Gastrocnemius medialis (tissue), 4 donors: ENCODE data around the gene CACNA2D1. TPM values are rescaled to one million over a fixed set of nuclear protein-coding genes. Genes with fewer than 3 reads are reported as not detected.
"Not testable (repeated sequence)": the region's sequence is repeated elsewhere in the genome, so short reads cannot be mapped to it uniquely, and the experiment has no call there.

Experiments
- ATAC-seq, 2 donors: fragments of 150-250 bp; one replicate each; pipeline ENCODE4 v1.9.1; 2016
- DNase-seq, 2 donors: peaks; one replicate each; pipeline ENCODE4 v3.0.0-alpha.2; 2019
- H3K27ac ChIP-seq, 4 donors: fragments of 200-600 bp; sonication (generic); 1 replicate in 1 of 4; 2 replicates in 3 of 4; pipeline ENCODE4 v1.5.1; 2016 to 2018; ENCODE audit warnings: mild to moderate bottlenecking in 2 of 4, moderate library complexity in 1 of 4
- H3K27me3 ChIP-seq, 3 donors: fragments of 200-600 bp; sonication (generic) in 2 of 3; 1 replicate in 1 of 3; 2 replicates in 2 of 3; pipeline versions ENCODE4 v1.5.1 to v1.6.0; 2016 to 2019; ENCODE audit warnings: mild to moderate bottlenecking in 1 of 3, moderate library complexity in 1 of 3
- H3K36me3 ChIP-seq, 2 donors: fragments of 200-600 bp; sonication (generic) in 1 of 2; one replicate each; pipeline ENCODE4 v1.5.1; 2017 to 2018
- H3K4me1 ChIP-seq, 2 donors: fragments of 200-600 bp; sonication (generic) in 1 of 2; one replicate each; pipeline ENCODE4 v1.5.1; 2016 to 2017; ENCODE audit warnings: mild to moderate bottlenecking in 2 of 2
- H3K4me3 ChIP-seq, 4 donors: fragments of 200-600 bp; sonication (generic) in 3 of 4; 1 replicate in 1 of 4; 2 replicates in 3 of 4; pipeline ENCODE4 v1.5.1; 2016 to 2019; ENCODE audit warnings: mild to moderate bottlenecking in 2 of 4
- H3K9me3 ChIP-seq, 3 donors: fragments of 200-600 bp; sonication (generic) in 2 of 3; 1 replicate in 1 of 3; 2 replicates in 2 of 3; pipeline ENCODE4 v1.5.1; 2016 to 2019
- POLR2A ChIP-seq, 2 donors: fragments of 450-650 bp; IDR thresholded peaks; one replicate each; pipeline ENCODE4 v1.6.1; 2017; ENCODE audit warnings: antibody characterized with exemption in 2 of 2, mild to moderate bottlenecking in 2 of 2, moderate library complexity in 2 of 2
- in situ Hi-C, 4 donors: fragments of 200-750 bp; cut with MboI; loops; one replicate each; pipeline versions ENCODE4 v1.15.0 to v1.8.0; 2017; ENCODE audit warnings: low sequenced_read_pairs in 4 of 4
- intact Hi-C: fragments of 100-400 bp; cut with DNase I; formaldehyde crosslinking; loops from one replicate; pipeline ENCODE4 v1.15.1; 2023; ENCODE audit warnings: low total_unique reads
- total RNA-seq, 4 donors: library from RNA; depleted of rRNA; stranded (reverse); fragments of >200 nt; gene quantifications; one replicate each; pipeline versions ENCODE4 v1.1.0 to v1.2.3, GENCODE V29; 2016
- TF ChIP-seq, protein P1 (sequence below), 5 experiments: fragments of 450-650 bp in 3 of 5; fragments of 200-600 bp in 2 of 5; sonication (generic) in 2 of 5; IDR thresholded peaks in 4 of 5; conservative IDR thresholded peaks in 1 of 5; 1 replicate in 4 of 5; 2 replicates in 1 of 5; pipeline ENCODE4 v1.5.1; 2016 to 2019; ENCODE audit warnings: antibody characterized with exemption in 5 of 5, mild to moderate bottlenecking in 3 of 5, moderate library complexity in 3 of 5

Gene CACNA2D1
- total RNA-seq, 4 donors from 2014 or later, result 83.9 to 157 (median 120) TPM

DNA sequence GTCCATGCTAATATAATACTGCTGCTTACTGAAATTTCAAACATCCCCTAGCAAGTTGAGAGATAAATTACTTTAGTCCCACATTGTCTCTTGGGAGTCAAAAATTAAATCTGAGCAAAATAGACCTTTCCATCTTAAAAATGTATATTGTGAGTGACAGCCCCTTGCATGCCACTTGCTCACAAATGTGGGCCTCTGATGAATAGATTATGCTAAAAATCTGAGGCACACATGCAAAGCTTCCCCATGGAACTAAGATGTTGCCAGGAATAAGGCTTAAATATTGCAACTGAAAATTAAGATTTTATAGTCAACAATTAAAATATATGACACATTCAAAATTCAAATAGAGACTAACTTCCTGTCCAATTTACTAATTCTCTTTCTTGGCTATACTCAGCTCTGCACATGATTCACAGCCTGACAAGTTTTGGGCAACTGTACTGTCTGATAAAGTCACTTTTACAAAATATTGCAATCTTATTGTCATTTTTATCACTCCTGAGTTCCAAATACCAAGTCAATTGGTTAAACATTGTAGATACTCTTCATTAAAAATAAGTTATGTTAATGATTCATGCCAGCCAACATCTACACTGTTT is 301.2 kb downstream of the CACNA2D1 start:
- Histone ChIP-seq H3K9me3 (no peaks in the 10 kb centered on the region), H3K4me1 (peaks cover 0 to 3% of the 10 kb centered on the region in 2 donors), H3K36me3 (no peaks in the 10 kb centered on the region), H3K27ac (no peak overlapping the region), H3K27me3 (no peaks in the 10 kb centered on the region), H3K4me3 (no peak overlapping the region)
- no peak for ATAC-seq
- no peak for DNase-seq
- intact Hi-C loops (no loop called here), in situ Hi-C loops (no loop called here)
- TF ChIP-seq POLR2A (IDR thresholded peaks at IDR 0.05), result no peak
- TF ChIP-seq, protein P1, sequence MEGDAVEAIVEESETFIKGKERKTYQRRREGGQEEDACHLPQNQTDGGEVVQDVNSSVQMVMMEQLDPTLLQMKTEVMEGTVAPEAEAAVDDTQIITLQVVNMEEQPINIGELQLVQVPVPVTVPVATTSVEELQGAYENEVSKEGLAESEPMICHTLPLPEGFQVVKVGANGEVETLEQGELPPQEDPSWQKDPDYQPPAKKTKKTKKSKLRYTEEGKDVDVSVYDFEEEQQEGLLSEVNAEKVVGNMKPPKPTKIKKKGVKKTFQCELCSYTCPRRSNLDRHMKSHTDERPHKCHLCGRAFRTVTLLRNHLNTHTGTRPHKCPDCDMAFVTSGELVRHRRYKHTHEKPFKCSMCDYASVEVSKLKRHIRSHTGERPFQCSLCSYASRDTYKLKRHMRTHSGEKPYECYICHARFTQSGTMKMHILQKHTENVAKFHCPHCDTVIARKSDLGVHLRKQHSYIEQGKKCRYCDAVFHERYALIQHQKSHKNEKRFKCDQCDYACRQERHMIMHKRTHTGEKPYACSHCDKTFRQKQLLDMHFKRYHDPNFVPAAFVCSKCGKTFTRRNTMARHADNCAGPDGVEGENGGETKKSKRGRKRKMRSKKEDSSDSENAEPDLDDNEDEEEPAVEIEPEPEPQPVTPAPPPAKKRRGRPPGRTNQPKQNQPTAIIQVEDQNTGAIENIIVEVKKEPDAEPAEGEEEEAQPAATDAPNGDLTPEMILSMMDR (IDR thresholded peaks at IDR 0.05 in 4 of 5, conservative IDR thresholded peaks at IDR 0.05 in 1 of 5), result no peak

DNA sequence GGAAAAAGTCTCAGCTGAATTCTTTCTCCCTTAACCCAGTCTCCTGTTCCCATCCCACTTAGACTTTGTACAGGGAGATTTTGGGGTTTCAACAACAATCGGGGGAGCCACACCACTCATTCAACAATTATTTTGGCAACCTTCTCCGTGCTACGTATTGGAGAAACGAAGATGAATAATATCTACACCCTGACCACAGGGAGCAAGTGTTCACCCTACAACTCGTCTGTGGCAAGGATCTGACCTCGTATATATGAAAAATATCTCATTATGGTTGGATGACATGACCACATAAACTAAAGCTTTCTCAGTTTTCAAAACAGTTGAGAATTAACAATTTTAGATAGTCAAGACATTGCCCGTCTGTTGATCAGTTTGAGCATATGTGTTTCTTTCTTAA is 302.1 kb downstream of the CACNA2D1 start:
- Histone ChIP-seq H3K9me3 (no peaks in the 10 kb centered on the region), H3K4me3 (no peak overlapping the region), H3K27me3 (no peaks in the 10 kb centered on the region), H3K4me1 (peaks cover 0 to 3% of the 10 kb centered on the region in 2 donors), H3K27ac (no peak overlapping the region), H3K36me3 (no peaks in the 10 kb centered on the region)
- DNase-seq (no peak), ATAC-seq (no peak)
- in situ Hi-C loops (no loop called here), intact Hi-C loops (no loop called here)
- TF ChIP-seq, protein P1 (IDR thresholded peaks at IDR 0.05 in 4 of 5, conservative IDR thresholded peaks at IDR 0.05 in 1 of 5), result no peak
- TF ChIP-seq POLR2A (IDR thresholded peaks at IDR 0.05), result no peak

DNA sequence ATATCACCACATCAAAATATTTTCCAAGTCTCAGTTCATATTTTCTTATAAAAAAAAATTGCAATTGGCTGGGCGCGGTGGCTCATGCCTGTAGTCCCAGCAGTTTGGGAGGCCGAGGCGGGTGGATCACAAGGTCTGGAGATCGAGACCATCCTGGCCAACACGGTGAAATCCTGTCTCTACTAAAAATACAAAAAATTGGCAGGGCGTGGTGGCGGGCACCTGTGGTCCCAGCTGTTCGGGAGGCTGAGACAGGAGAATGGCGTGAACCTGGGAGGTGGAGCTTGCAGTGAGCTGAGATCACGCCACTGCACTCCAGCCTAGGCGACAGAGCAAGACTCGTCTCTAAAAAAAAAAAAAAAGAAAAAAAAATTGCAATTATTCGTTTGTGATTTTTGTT is 303.0 kb downstream of the CACNA2D1 start:
- H3K4me3 ChIP-seq, ATAC-seq, H3K4me1 ChIP-seq, H3K9me3 ChIP-seq, in situ Hi-C loops, DNase-seq, H3K36me3 ChIP-seq, H3K27me3 ChIP-seq, H3K27ac ChIP-seq, intact Hi-C loops: not testable (repeated sequence)

DNA sequence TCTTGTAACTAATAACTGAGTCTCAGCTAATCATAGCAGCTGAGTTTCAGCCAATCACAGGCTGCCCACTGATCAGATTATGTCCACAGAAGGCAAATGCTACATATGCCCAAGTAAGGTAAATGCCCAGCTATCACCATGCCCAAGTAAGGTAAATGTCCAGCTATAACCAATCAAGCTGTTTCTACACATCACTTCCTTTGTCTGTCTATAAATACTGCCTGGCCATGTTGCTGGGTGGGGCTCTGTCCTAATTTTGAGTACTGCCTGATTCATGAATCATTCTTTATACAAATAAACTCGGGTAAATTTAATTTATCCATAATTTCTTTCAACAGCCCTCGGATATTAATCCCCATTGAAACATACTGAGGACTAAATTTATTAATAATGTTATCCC is 312.4 kb downstream of the CACNA2D1 start:
- in situ Hi-C loops, result no loop called here
- intact Hi-C loops, result no loop called here

DNA sequence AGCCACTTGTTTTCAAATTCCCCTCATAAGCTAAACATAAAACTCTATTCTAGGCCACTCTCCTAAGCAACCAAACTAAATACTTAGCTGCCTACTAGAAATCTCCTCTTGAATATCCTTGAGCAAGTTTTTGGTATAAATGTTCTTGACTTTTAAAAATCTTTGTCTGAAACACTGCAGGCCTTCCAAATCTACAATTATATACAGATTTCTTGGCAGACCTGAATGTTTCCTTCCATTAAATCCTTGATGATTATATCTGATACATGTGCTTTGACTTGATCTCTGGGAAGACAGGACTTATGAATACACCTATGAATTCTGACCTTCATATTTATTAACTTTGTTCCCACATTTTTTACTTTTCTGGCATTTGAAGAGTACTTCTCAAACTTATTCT is 314.5 kb downstream of the CACNA2D1 start:
- no peaks in the 10 kb centered on the region for H3K27me3 ChIP-seq
- TF ChIP-seq POLR2A (IDR thresholded peaks at IDR 0.05), result no peak
- ATAC-seq (no peak), DNase-seq (no peak)
- intact Hi-C loops (no loop called here), in situ Hi-C loops (no loop called here)
- peaks cover 0 to 3% (median 0%) of the 10 kb centered on the region in 3 donors for H3K9me3 ChIP-seq
- H3K4me1 ChIP-seq, result peaks cover 0 to 6% of the 10 kb centered on the region in 2 donors
- H3K36me3 ChIP-seq, result no peaks in the 10 kb centered on the region
- no peak overlapping the region for H3K4me3 ChIP-seq
- no peak overlapping the region for H3K27ac ChIP-seq

More for the DNA sequence above, 312.4 kb downstream of the CACNA2D1 start:
- TF ChIP-seq, protein P1 (IDR thresholded peaks at IDR 0.05 in 4 of 5, conservative IDR thresholded peaks at IDR 0.05 in 1 of 5), result no peak
- TF ChIP-seq POLR2A (IDR thresholded peaks at IDR 0.05), result no peak
- H3K27ac ChIP-seq, result no peak overlapping the region
- no peak for DNase-seq
- H3K36me3 ChIP-seq, result no peaks in the 10 kb centered on the region
- H3K4me3 ChIP-seq, result no peak overlapping the region
- H3K9me3 ChIP-seq, result no peaks in the 10 kb centered on the region
- no peak for ATAC-seq
- peaks cover 0 to 6% of the 10 kb centered on the region in 2 donors for H3K4me1 ChIP-seq
- H3K27me3 ChIP-seq, result no peaks in the 10 kb centered on the region

DNA sequence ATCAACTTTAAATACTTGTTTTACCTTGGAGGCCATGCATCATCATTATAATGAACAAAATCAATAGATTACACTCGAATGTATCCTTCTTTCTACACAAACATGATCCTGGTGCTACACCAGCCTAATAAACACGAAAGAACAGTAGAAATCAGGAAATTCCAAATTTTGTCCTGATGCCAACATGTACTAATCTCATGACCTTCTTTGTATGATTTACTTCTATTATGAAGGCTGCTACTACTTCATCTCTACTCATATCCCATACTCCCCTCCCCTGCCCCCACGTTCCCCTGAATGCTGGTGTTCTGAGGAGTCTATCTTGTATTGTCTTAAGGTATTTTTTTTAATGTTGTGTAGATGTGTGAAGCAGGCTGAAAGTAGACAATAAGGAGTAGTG is 315.0 kb downstream of the CACNA2D1 start:
- intact Hi-C loops, result no loop called here
- TF ChIP-seq, protein P1 (IDR thresholded peaks at IDR 0.05 in 4 of 5, conservative IDR thresholded peaks at IDR 0.05 in 1 of 5), result no peak
- TF ChIP-seq POLR2A (IDR thresholded peaks at IDR 0.05), result no peak
- in situ Hi-C loops, result no loop called here
- peaks cover 0 to 6% of the 10 kb centered on the region in 2 donors for H3K4me1 ChIP-seq
- no peaks in the 10 kb centered on the region for H3K36me3 ChIP-seq
- ATAC-seq (no peak), DNase-seq (no peak)
- peaks cover 0 to 4% (median 0%) of the 10 kb centered on the region in 3 donors for H3K9me3 ChIP-seq
- H3K27ac ChIP-seq, result no peak overlapping the region
- H3K27me3 ChIP-seq, result no peaks in the 10 kb centered on the region
- no peak overlapping the region for H3K4me3 ChIP-seq
